ENCODE data around the gene TBC1D10A.

Gene TBC1D10A

GRCh38 chr22:30245181-30245984 is 81.4 kb downstream of the TBC1D10A start:
- no peak for DNase-seq

- DNase-seq: no peak
These were observed 82.1 kb downstream of the TBC1D10A start for GRCh38 chr22:30244641-30245040.

- no peak for DNase-seq
These were observed 82.7 kb downstream of the TBC1D10A start for GRCh38 chr22:30244066-30244465.

- no peak for DNase-seq
These were observed 83.1 kb downstream of the TBC1D10A start for GRCh38 chr22:30243661-30244060.
